Adrenal gland (tissue), 5 donors: Measurements from ENCODE around the gene MYL9.

Experiments
- CTCF ChIP-seq, 6 experiments: fragments of 450-650 bp in 4 of 6; fragments of 200-600 bp in 2 of 6; sonication (generic) in 1 of 6; IDR thresholded peaks; 1 replicate in 5 of 6; 2 replicates in 1 of 6; pipeline versions ENCODE4 v1.5.1 to v1.8.0; 2016 to 2021; ENCODE audit warnings: antibody characterized with exemption in 6 of 6, mild to moderate bottlenecking in 2 of 6, moderate library complexity in 1 of 6
- POLR2A ChIP-seq, 2 donors: fragments of 450-650 bp; IDR thresholded peaks; one replicate each; pipeline ENCODE4 v1.6.1; 2017; ENCODE audit warnings: antibody characterized with exemption in 2 of 2, mild to moderate bottlenecking in 2 of 2, moderate library complexity in 1 of 2
- donor health status: DM: no; HTN: no; CAD: no.

- TF ChIP-seq CTCF (IDR thresholded peaks at IDR 0.05) = no peak
- TF ChIP-seq POLR2A (IDR thresholded peaks at IDR 0.05) = no peak
Observed at GRCh38 chr20:36555248-36555647, 13.9 kb downstream of the MYL9 start.
